HG03457 (cell line): ENCODE data around the gene MREG.
A peak's percentile ranks its signal among the peaks of the same experiment; 100 is the strongest.
"Not testable (repeated sequence)": the region's sequence is repeated elsewhere in the genome, so short reads cannot be mapped to it uniquely, and the experiment has no call there.

Source experiments
- ATAC-seq: cut with Tn5 transposase; IDR thresholded peaks from one replicate; pipeline ENCODE4 v1.9.1; 2021; ENCODE audit warnings: moderate number of reproducible peaks; ENCODE audit not compliant: unreplicated experiment

The MREG gene

GRCh38 chr2:215965532-215966165 lies 47.7 kb downstream of the MREG start:
- no peak for ATAC-seq

- no peak for ATAC-seq
Observed at GRCh38 chr2:215961981-215962380, 51.4 kb downstream of the MREG start.

- no peak for ATAC-seq
Observed at GRCh38 chr2:215958257-215958656, 55.1 kb downstream of the MREG start.

- ATAC-seq, result not testable (repeated sequence)
Observed at GRCh38 chr2:215957354-215958122, 55.8 kb downstream of the MREG start.

GRCh38 chr2:215952860-215953637 lies 60.3 kb downstream of the MREG start:
- no peak for ATAC-seq

GRCh38 chr2:215951558-215951957 lies 61.8 kb downstream of the MREG start:
- ATAC-seq, result no peak

- ATAC-seq, result no peak
Observed at GRCh38 chr2:215949991-215950404, 63.4 kb downstream of the MREG start.

- no peak for ATAC-seq
Observed at GRCh38 chr2:215948051-215948450, 65.3 kb downstream of the MREG start.

- no peak for ATAC-seq
Observed at GRCh38 chr2:215946586-215946985, 66.8 kb downstream of the MREG start.

GRCh38 chr2:215942194-215942593 lies 71.2 kb downstream of the MREG start:
- no peak for ATAC-seq

- ATAC-seq, result no peak
Observed at GRCh38 chr2:215941726-215942125, 71.6 kb downstream of the MREG start.

GRCh38 chr2:215940645-215941184 lies 72.6 kb downstream of the MREG start:
- ATAC-seq, result no peak

- no peak for ATAC-seq
Observed at GRCh38 chr2:215937190-215937589, 76.2 kb downstream of the MREG start.

- no peak for ATAC-seq
Observed at GRCh38 chr2:215933151-215933550, 80.2 kb downstream of the MREG start.

GRCh38 chr2:215931256-215931903 lies 82.0 kb downstream of the MREG start:
- ATAC-seq, result peak; percentile 65

GRCh38 chr2:215930505-215931253 lies 82.7 kb downstream of the MREG start:
- no peak for ATAC-seq

- ATAC-seq, result no peak
Observed at GRCh38 chr2:215929602-215930335, 83.6 kb downstream of the MREG start.

GRCh38 chr2:215928086-215928485 lies 85.3 kb downstream of the MREG start:
- ATAC-seq, result no peak

- ATAC-seq, result not testable (repeated sequence)
Observed at GRCh38 chr2:215926992-215927391, 86.4 kb downstream of the MREG start.

- no peak for ATAC-seq
Observed at GRCh38 chr2:215921895-215922294, 91.5 kb downstream of the MREG start.
